KMS-11 (cell line): ENCODE measurements around the gene COL11A2.

ENCODE experiments used
- H2AFZ ChIP-seq: fragments of 200-600 bp; sonication (generic); 2 replicates; pipeline ENCODE4 v1.6.1; 2016; ENCODE audit warnings: antibody characterized with exemption, mixed run types, low read depth
- H3K27ac ChIP-seq: fragments of 200-600 bp; sonication (generic); 2 replicates; pipeline ENCODE4 v1.6.1; 2016; ENCODE audit warnings: mild to moderate bottlenecking, mixed run types
- H3K27me3 ChIP-seq: fragments of 200-600 bp; sonication (generic); 2 replicates; pipeline ENCODE4 v1.6.1; 2017; ENCODE audit warnings: mild to moderate bottlenecking, low read depth, mixed run types, moderate library complexity; ENCODE audit not compliant: insufficient read depth
- H3K36me3 ChIP-seq: fragments of 200-600 bp; sonication (generic); 2 replicates; pipeline ENCODE4 v1.6.1; 2017; ENCODE audit warnings: mild to moderate bottlenecking, mixed run types; ENCODE audit not compliant: insufficient read depth
- H3K4me1 ChIP-seq: fragments of 200-600 bp; sonication (generic); 2 replicates; pipeline ENCODE4 v1.6.1; 2016; ENCODE audit warnings: mild to moderate bottlenecking, low read depth, mixed run types; ENCODE audit not compliant: poor library complexity, severe bottlenecking
- H3K4me2 ChIP-seq: fragments of 200-600 bp; sonication (generic); 2 replicates; pipeline ENCODE4 v1.7.0; 2016; ENCODE audit warnings: mild to moderate bottlenecking, mixed run types
- H3K4me3 ChIP-seq: fragments of 200-600 bp; sonication (generic); IDR thresholded peaks from 2 replicates; pipeline ENCODE4 v1.6.1; 2017; ENCODE audit warnings: low read depth, low read length, mixed read lengths; ENCODE audit not compliant: insufficient read depth
- H3K79me2 ChIP-seq: fragments of 200-600 bp; sonication (generic); 2 replicates; pipeline ENCODE4 v1.6.1; 2016; ENCODE audit warnings: low read depth, mixed run types; ENCODE audit not compliant: insufficient read depth
- H3K9ac ChIP-seq: fragments of 200-600 bp; sonication (generic); 2 replicates; pipeline ENCODE4 v1.6.1; 2016; ENCODE audit warnings: mild to moderate bottlenecking, mixed run types
- H4K20me1 ChIP-seq: fragments of 200-600 bp; sonication (generic); 2 replicates; pipeline ENCODE4 v1.6.1; 2016; ENCODE audit warnings: mild to moderate bottlenecking, mixed run types; ENCODE audit not compliant: insufficient read depth
- CTCF ChIP-seq: fragments of 200-600 bp; sonication (generic); conservative IDR thresholded peaks from 2 replicates; pipeline ENCODE4 v1.6.1; 2017; ENCODE audit warnings: low read depth, mild to moderate bottlenecking, antibody characterized with exemption, low read length, moderate library complexity, mixed read lengths

Gene COL11A2

GRCh38 chr6:33171880-33172687 lies 20.2 kb downstream of the COL11A2 start:
- Histone ChIP-seq H3K36me3 (no peaks in the 10 kb centered on the region), H3K4me3 (no peak overlapping the region), H3K27me3 (no peaks in the 10 kb centered on the region), H3K27ac (no peak overlapping the region), H2AFZ (no peak overlapping the region), H3K4me1 (no peaks in the 10 kb centered on the region), H4K20me1 (no peaks in the 10 kb centered on the region), H3K9ac (no peak overlapping the region), H3K4me2 (no peak overlapping the region), H3K79me2 (no peaks in the 10 kb centered on the region)
- TF ChIP-seq CTCF = no peak

GRCh38 chr6:33171016-33171879 lies 21.0 kb downstream of the COL11A2 start:
- Histone ChIP-seq H3K4me1 (no peaks in the 10 kb centered on the region), H3K4me2 (no peak overlapping the region), H3K27ac (no peak overlapping the region), H3K9ac (no peak overlapping the region), H3K36me3 (no peaks in the 10 kb centered on the region), H2AFZ (no peak overlapping the region), H3K4me3 (no peak overlapping the region), H3K27me3 (no peaks in the 10 kb centered on the region), H4K20me1 (no peaks in the 10 kb centered on the region), H3K79me2 (no peaks in the 10 kb centered on the region)
- TF ChIP-seq CTCF = no peak

GRCh38 chr6:33170176-33171015 lies 21.9 kb downstream of the COL11A2 start:
- no peaks in the 10 kb centered on the region for H3K27me3 ChIP-seq
- H2AFZ ChIP-seq = no peak overlapping the region
- no peaks in the 10 kb centered on the region for H3K4me1 ChIP-seq
- no peak overlapping the region for H3K27ac ChIP-seq
- no peak overlapping the region for H3K4me2 ChIP-seq
- TF ChIP-seq CTCF = no peak
- H4K20me1 ChIP-seq = no peaks in the 10 kb centered on the region
- H3K36me3 ChIP-seq = no peaks in the 10 kb centered on the region
- no peak overlapping the region for H3K4me3 ChIP-seq
- H3K9ac ChIP-seq = no peak overlapping the region
- H3K79me2 ChIP-seq = no peaks in the 10 kb centered on the region
